ENCODE results near the gene NQO2. TPM values are rescaled to one million over a fixed set of nuclear protein-coding genes. Genes with fewer than 3 reads are reported as not detected.
"Not testable (repeated sequence)": the region's sequence is repeated elsewhere in the genome, so short reads cannot be mapped to it uniquely, and the experiment has no call there.

The NQO2 gene
- polyA plus RNA-seq, 1 experiment: 34.3 TPM

DNA sequence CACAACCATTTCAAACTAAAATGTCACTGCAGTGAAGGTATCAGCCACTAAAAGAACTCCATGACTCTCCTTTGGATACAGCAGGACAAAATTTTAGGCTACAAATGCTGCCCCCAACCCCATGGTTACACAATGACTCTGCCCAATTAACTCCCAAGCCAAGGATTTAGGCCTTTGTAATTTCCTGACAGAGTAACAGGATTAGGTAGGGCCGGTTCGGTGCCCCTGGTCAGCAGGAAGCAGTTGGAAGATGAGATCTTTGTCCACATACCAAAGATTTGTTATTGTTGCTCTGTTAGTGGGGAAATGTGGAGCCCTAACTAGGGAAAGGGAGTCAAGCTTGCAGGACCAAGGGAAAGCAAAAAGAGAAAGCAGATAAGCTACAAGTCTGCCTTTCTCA, 41.9 kb downstream of the NQO2 start:
- DNase-seq (ENCODE audit: low read depth, low spot score): no peak
- TF ChIP-seq, protein P1, sequence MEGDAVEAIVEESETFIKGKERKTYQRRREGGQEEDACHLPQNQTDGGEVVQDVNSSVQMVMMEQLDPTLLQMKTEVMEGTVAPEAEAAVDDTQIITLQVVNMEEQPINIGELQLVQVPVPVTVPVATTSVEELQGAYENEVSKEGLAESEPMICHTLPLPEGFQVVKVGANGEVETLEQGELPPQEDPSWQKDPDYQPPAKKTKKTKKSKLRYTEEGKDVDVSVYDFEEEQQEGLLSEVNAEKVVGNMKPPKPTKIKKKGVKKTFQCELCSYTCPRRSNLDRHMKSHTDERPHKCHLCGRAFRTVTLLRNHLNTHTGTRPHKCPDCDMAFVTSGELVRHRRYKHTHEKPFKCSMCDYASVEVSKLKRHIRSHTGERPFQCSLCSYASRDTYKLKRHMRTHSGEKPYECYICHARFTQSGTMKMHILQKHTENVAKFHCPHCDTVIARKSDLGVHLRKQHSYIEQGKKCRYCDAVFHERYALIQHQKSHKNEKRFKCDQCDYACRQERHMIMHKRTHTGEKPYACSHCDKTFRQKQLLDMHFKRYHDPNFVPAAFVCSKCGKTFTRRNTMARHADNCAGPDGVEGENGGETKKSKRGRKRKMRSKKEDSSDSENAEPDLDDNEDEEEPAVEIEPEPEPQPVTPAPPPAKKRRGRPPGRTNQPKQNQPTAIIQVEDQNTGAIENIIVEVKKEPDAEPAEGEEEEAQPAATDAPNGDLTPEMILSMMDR (IDR thresholded peaks at IDR 0.05; ENCODE audit: low read depth, low read length): no peak
- ChIA-PET POLR2A (interaction anchor here (0.6 kb wide), 1 partner anchor 12 kb away, joined by 9 read pairs; no protein-coding TSS in a partner anchor), CTCF (no interaction called here)
- no peaks in the 10 kb centered on the region for H3K9me3 ChIP-seq (ENCODE audit: control insufficient read depth, insufficient read depth, low read length)
- H3K4me3 ChIP-seq (ENCODE audit: low read depth, low read length): no peak overlapping the region
- H3K27ac ChIP-seq (ENCODE audit: low read depth, low read length): no peak overlapping the region
- H3K27me3 ChIP-seq (ENCODE audit: control insufficient read depth, insufficient read depth, low read length): peaks cover 24% of the 10 kb centered on the region

DNA sequence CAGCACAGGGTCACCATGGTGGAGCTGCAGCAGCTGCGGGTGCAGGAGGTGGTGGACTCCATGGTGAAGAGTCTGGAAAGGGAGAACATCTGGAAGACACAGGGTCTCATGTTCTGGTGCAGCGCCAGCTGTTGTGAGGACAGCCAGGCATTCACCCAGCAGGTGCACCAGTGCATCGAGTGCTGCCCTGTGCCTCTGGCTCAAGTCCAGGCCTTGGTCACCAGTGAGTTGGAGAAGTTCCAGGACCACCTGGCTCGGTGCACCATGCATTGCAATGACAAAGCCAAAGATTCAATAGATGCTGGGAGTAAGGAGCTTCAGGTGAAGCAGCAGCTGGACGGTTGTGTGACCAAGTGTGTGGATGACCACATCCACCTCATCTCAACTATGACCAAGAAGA, 45.7 kb downstream of the NQO2 start:
- ChIA-PET CTCF (interaction anchor here (0.6 kb wide), 1 partner anchor 934 kb away, joined by 3 read pairs; no protein-coding TSS in a partner anchor), POLR2A (no interaction called here)
- DNase-seq (ENCODE audit: low read depth, low spot score): no peak
- Histone ChIP-seq H3K9me3 (ENCODE audit: control insufficient read depth, insufficient read depth, low read length) (no peaks in the 10 kb centered on the region; the same call in 1 of the 2 replicates), H3K4me3 (ENCODE audit: low read depth, low read length) (no peak overlapping the region), H3K27ac (ENCODE audit: low read depth, low read length) (no peak overlapping the region), H3K27me3 (ENCODE audit: control insufficient read depth, insufficient read depth, low read length) (peaks cover 24% of the 10 kb centered on the region)
- TF ChIP-seq, protein P1 (IDR thresholded peaks at IDR 0.05; ENCODE audit: low read depth, low read length): no peak

DNA sequence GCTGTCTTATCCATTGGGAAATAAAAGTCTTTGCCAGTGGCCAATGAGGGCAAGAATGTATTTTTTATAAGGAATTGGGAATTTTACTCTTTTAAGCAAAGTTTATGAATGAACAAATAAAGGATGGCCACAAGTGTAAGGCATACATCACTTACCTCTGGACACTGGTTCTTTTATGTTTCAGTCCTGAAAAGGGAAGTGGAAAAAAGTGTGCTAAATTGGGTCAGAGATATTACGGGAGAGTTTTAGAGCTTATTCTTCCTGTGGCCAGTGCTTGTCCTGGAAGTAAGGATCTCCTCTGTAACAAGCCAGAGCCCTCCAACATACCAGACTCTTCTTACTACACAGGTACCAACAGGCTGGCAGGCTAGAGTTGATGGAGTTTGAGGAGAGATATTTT, 46.1 kb downstream of the NQO2 start:
- DNase-seq (ENCODE audit: low read depth, low spot score): no peak
- H3K27ac ChIP-seq (ENCODE audit: low read depth, low read length): no peak overlapping the region
- no peaks in the 10 kb centered on the region; the same call in 1 of the 2 replicates for H3K9me3 ChIP-seq (ENCODE audit: control insufficient read depth, insufficient read depth, low read length)
- peaks cover 25% of the 10 kb centered on the region for H3K27me3 ChIP-seq (ENCODE audit: control insufficient read depth, insufficient read depth, low read length)
- no peak overlapping the region for H3K4me3 ChIP-seq (ENCODE audit: low read depth, low read length)
- TF ChIP-seq, protein P1 (IDR thresholded peaks at IDR 0.05; ENCODE audit: low read depth, low read length): no peak
- ChIA-PET CTCF (interaction anchor here (0.6 kb wide), 1 partner anchor 933 kb away, joined by 3 read pairs; no protein-coding TSS in a partner anchor), POLR2A (no interaction called here)

DNA sequence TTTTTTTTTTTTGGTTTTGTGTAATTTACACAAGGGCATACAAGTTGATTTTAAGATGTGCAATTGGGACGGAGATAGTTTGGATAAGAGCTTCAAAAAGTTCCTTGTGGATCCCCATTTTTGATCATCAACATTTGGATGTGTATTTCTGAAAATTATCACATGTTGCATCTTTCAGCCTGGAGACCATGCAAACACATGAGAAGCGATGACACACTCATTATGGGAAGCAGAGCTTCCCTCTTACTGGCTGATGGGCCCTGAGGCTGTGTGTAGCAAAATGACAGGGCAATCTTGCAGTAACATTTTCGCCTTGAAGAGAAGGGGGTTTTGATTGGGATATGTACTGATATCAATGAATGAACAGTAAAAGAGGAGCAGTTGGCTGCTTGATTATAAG, 46.6 kb downstream of the NQO2 start:
- DNase-seq (ENCODE audit: low read depth, low spot score): no peak
- POLR2A ChIA-PET: no interaction called here
- Histone ChIP-seq H3K9me3 (ENCODE audit: control insufficient read depth, insufficient read depth, low read length) (no peaks in the 10 kb centered on the region; the same call in 1 of the 2 replicates), H3K4me3 (ENCODE audit: low read depth, low read length) (no peak overlapping the region), H3K27ac (ENCODE audit: low read depth, low read length) (no peak overlapping the region), H3K27me3 (ENCODE audit: control insufficient read depth, insufficient read depth, low read length) (peaks cover 23% of the 10 kb centered on the region)
- CTCF ChIA-PET: interaction anchor here (0.6 kb wide), 1 partner anchor 933 kb away, joined by 3 read pairs; no protein-coding TSS in a partner anchor
- TF ChIP-seq, protein P1 (IDR thresholded peaks at IDR 0.05; ENCODE audit: low read depth, low read length): no peak

DNA sequence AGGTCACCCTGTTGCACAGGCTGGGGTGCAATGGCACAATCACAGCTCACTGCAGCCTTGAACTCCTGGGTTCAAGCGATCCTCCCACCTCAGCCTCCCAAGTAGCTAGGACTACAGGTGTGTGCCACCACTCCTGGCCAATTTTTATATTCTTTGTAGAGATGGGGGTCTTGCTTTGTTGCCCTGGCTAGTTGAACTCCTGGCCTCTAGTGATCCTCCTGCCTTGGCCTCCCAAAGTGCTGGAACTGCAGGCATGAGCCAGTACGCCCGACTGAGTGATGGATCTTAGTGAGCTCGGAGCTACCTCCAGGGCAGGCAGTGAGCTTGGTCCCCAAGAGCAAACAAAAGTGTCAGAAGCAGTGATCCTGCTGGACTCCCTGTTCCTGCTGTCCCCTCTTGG, 48.3 kb downstream of the NQO2 start:
- H3K9me3 ChIP-seq (ENCODE audit: control insufficient read depth, insufficient read depth, low read length); H3K27ac ChIP-seq (ENCODE audit: low read depth, low read length); DNase-seq (ENCODE audit: low read depth, low spot score); CTCF ChIA-PET; POLR2A ChIA-PET; H3K4me3 ChIP-seq (ENCODE audit: low read depth, low read length): not testable (repeated sequence)
- H3K27me3 ChIP-seq (ENCODE audit: control insufficient read depth, insufficient read depth, low read length): peaks cover 26% of the 10 kb centered on the region
